ENCODE results near the gene SGCD.

DNA sequence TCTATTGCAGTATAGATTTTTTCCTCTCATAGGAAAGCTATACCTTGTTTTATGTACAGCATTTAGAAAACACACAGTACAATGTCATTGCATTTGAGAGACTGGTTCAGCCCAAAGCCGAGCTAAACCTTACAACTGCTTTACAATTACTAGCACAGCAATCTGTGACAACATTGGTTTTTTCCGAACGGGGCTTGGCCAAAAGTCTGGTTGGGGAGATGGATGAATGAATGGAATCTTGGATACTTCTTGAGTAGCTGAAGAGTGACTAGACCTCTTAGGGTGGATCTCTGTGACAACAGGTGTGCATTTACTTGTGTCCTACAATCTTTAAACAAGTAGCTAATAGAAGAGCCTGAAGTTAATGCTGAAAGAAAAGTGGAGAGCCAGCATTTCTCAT, 1.2 kb downstream of the SGCD start:
- TF ChIP-seq CTCF (IDR thresholded peaks at IDR 0.05 in 2 of 3, conservative IDR thresholded peaks at IDR 0.05 in 1 of 3; ENCODE audit: borderline replicate concordance in 1 of 3, insufficient read depth in 1 of 3, low read depth in 2 of 3, low read length in 2 of 3) (no peak), POLR2A (IDR thresholded peaks at IDR 0.05; ENCODE audit: borderline replicate concordance, extremely low read depth, insufficient read depth, insufficient read length) (no peak), CEBPB (IDR thresholded peaks at IDR 0.05; ENCODE audit: low read depth) (no peak), EZH2phosphoT487 (IDR thresholded peaks at IDR 0.05; ENCODE audit: borderline replicate concordance) (no peak), POLR2AphosphoS5 (IDR thresholded peaks at IDR 0.05; ENCODE audit: low read depth, low read length) (no peak), CBX3 (IDR thresholded peaks at IDR 0.05; ENCODE audit: low read depth) (no peak), EGR1 (IDR thresholded peaks at IDR 0.05; ENCODE audit: low read depth) (no peak), ZBTB33 (IDR thresholded peaks at IDR 0.05; ENCODE audit: extremely low read depth, insufficient replicate concordance, low read length) (no peak), ZFX (IDR thresholded peaks at IDR 0.05) (no peak), EZH2 (IDR thresholded peaks at IDR 0.05) (no peak)
- TF ChIP-seq, protein P1, sequence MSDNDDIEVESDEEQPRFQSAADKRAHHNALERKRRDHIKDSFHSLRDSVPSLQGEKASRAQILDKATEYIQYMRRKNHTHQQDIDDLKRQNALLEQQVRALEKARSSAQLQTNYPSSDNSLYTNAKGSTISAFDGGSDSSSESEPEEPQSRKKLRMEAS (IDR thresholded peaks at IDR 0.05), result no peak

Data from HCT116 (cell line).